Activated naive CD8-positive, alpha-beta T cell treated with anti-CD3 and anti-CD28 coated beads, Interleukin-2, amount 10 ng/mL, durations not matched to agents 7 days and 5 days (primary cell): ENCODE results near the gene PHLDA1. TPM values are rescaled to one million over a fixed set of nuclear protein-coding genes. Genes with fewer than 3 reads are reported as not detected.
"Not testable (repeated sequence)": the region's sequence is repeated elsewhere in the genome, so short reads cannot be mapped to it uniquely, and the experiment has no call there.

Source experiments
- ATAC-seq: fragments of 150-1000 bp; cut with Tn5 transposase; one replicate; pipeline ENCODE4 v1.10.0; 2021; ENCODE audit warnings: low read depth, moderate library complexity
- POLR2A ChIA-PET: fragments of 350-600 bp; sonication (Branson Sonifier 250); formaldehyde crosslinking; loops from one replicate; lab custom pipeline; 2021; ENCODE audit warnings: antibody characterized with exemption; lab: Charles Lee
- DNase-seq: peaks from one replicate; pipeline ENCODE4 v3.0.0; 2021
- H3K27ac Mint-ChIP-seq: one replicate; pipeline ENCODE4 v1.8.0; 2022; ENCODE audit warnings: mild to moderate bottlenecking, mixed read lengths
- H3K27me3 Mint-ChIP-seq: one replicate; pipeline ENCODE4 v1.8.0; 2022; ENCODE audit warnings: mild to moderate bottlenecking, moderate library complexity, mixed read lengths
- H3K36me3 Mint-ChIP-seq: one replicate; pipeline ENCODE4 v1.8.0; 2021; ENCODE audit warnings: mild to moderate bottlenecking, mixed read lengths
- H3K4me1 Mint-ChIP-seq: one replicate; pipeline ENCODE4 v1.8.0; 2021; ENCODE audit warnings: mixed read lengths
- H3K4me3 Mint-ChIP-seq: one replicate; pipeline ENCODE4 v1.8.0; 2022; ENCODE audit warnings: mild to moderate bottlenecking, moderate library complexity, mixed read lengths
- H3K9me3 Mint-ChIP-seq: one replicate; pipeline ENCODE4 v1.8.0; 2021; ENCODE audit warnings: mixed read lengths
- total RNA-seq, 2 experiments: library from RNA; stranded (reverse); gene quantifications; one replicate each; pipeline ENCODE4 v1.2.3, GENCODE V29; 2021

PHLDA1 gene
- total RNA-seq, 2 experiments from 2014 or later, result 5.2 to 5.8 TPM

DNA sequence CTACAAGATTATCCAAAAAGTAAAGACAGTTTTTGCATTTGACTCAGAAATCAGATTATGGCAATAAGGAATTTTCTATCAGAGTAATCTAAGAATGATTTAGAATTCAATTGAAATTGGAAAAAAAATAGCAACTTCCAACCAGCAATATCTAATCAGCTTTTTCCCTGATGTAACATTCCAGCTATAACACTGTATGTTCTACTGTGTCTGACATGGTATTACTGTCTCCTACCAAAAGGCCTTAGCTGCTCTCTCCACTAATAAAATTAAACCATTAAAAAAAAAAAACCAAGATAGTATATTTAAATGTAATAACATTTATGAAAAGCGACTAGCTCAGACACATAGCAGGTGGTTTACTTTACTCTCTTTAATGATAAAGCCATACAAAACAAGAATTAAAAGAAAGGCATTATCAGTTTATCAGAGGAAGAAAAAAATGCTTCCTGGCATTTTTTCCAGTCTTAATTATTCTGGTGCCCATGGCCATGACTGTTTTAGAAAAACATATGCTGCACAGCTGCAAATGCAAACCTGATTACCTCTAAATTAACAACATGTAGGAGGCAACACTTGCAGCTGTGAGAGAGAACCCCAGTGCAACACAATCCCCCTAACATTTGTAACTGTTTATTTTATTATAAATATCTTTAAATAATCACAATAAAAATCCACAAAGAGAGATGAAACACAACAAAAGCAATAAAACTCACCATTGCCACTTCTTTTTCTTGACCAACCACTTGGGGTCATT, 28.8 kb downstream of the PHLDA1 start:
- DNase-seq (no peak), ATAC-seq (no peak)
- Mint-ChIP-seq H3K36me3 (peaks cover 4% of the 10 kb centered on the region), H3K9me3 (peaks cover 7% of the 10 kb centered on the region), H3K27ac (no peak overlapping the region), H3K4me1 (peaks cover 3% of the 10 kb centered on the region), H3K27me3 (peaks cover 4% of the 10 kb centered on the region), H3K4me3 (no peak overlapping the region)
- POLR2A ChIA-PET, result interaction anchor here (1.4 kb wide), 1 partner anchor 9 kb away, joined by 3 read pairs; no protein-coding TSS in a partner anchor

DNA sequence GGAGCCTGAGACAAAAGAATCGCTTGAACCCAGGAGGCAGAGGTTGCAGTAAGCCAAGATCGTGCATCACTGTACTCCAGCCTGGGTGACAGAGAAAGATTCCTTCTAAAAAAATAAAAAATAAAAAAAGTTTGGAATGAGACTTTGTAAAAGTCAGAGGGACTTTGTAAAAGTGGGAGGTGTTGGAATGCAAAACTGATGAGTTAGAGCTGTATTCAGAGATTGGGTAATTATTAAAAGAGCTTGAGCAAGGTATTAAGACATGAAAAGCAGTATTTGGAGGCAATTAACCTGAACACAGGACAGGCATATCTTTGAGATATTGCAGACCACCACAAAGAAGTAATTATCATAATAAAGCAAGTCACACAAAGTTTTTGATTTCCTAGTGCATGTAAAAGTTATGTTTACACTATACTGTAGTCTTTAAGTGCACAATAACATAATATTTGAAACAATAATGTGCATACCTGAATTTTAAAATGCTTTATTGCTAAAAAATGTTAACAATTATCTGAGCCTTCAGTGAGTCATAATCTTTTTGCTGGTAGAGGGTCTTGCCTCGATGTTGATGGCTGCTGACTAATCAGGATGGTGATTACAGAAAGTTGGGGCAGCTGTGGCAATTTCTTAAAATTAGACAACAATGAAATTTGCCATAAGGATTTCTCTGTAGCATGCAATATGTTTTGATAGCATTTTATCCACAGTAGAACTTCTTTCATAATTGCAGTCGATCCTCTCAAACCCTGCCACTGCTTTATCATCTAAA, 33.1 kb downstream of the PHLDA1 start:
- ATAC-seq (no peak), DNase-seq (no peak)
- no peak overlapping the region for H3K27ac Mint-ChIP-seq
- H3K9me3 Mint-ChIP-seq, result no peaks in the 10 kb centered on the region
- H3K36me3 Mint-ChIP-seq, result no peaks in the 10 kb centered on the region
- POLR2A ChIA-PET, result no interaction called here
- no peaks in the 10 kb centered on the region for H3K27me3 Mint-ChIP-seq
- peaks cover 13% of the 10 kb centered on the region for H3K4me1 Mint-ChIP-seq
- no peak overlapping the region for H3K4me3 Mint-ChIP-seq

DNA sequence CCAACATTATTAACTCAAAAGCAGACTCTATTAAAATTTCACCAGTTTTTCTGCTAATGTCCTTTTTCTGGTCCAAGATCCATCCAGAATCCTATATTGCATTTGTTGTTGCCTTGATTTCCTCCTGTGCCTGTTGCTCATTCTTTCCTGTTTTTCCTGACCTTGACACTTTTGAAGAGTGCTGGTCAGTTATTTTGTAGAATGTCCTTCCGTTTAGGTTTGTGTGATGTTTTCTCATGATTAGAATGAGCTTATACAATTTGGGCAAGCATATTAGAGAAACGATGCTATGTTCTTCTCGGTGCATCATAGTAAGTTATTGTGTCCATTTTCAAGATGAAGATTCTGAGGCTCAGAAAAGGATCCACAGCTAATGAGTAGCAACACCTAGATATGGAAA, 33.9 kb downstream of the PHLDA1 start:
- no peak for DNase-seq
- H3K36me3 Mint-ChIP-seq, result no peaks in the 10 kb centered on the region
- H3K4me1 Mint-ChIP-seq, result peaks cover 17% of the 10 kb centered on the region
- no peaks in the 10 kb centered on the region for H3K27me3 Mint-ChIP-seq
- ATAC-seq, result no peak
- POLR2A ChIA-PET, result no interaction called here
- no peak overlapping the region for H3K4me3 Mint-ChIP-seq
- no peak overlapping the region for H3K27ac Mint-ChIP-seq
- no peaks in the 10 kb centered on the region for H3K9me3 Mint-ChIP-seq

DNA sequence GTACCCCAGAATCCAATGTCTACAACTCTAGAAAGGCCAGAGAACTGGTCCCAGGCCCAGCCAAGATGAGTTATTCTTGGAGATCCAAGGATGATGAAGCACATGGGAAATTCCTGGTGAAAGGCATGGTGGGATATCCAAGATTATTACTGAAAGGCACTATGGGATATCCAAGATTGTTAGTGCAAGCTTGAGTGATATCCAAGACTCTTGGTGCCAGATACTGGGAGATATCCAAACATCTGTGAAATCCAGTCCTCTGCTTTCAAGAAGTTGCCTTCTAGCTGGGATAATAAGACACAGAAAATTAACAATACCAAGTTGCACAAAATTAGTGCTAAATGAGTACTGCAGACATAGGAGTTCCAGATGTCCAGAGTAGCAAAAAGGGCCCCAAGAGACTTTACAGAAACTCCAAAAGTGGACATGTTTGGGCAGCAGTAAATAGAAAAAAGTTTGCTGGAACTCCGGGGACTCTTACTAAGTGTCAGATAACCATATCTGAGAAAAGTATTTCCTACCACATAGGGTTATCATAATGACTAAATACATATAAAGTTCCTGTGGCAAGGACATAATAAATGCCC, 34.6 kb downstream of the PHLDA1 start:
- no peak overlapping the region for H3K4me3 Mint-ChIP-seq
- peaks cover 17% of the 10 kb centered on the region for H3K4me1 Mint-ChIP-seq
- DNase-seq, result no peak
- peaks cover under 1% of the 10 kb centered on the region for H3K36me3 Mint-ChIP-seq
- no peaks in the 10 kb centered on the region for H3K9me3 Mint-ChIP-seq
- POLR2A ChIA-PET, result no interaction called here
- no peak for ATAC-seq
- H3K27ac Mint-ChIP-seq, result no peak overlapping the region
- no peaks in the 10 kb centered on the region for H3K27me3 Mint-ChIP-seq

DNA sequence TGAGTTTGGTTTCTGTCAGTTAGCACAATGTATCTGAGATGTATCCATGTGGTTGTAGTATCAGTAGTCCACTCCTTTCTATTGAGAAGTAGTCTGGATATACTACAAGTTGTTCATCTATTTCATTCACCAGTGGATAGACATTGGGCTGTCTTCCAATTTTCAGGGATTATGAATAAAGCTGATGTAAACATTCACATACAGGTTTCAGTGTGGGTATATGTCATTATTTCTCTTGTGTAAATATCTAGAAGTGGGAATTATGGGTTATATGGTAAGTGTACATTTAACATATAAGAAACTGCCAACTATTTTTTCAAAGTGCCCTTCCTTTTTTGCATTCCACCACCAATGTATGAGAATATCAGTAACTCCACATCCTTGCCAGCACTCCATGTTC, 35.9 kb downstream of the PHLDA1 start:
- DNase-seq (no peak), ATAC-seq (no peak)
- Mint-ChIP-seq H3K9me3 (no peaks in the 10 kb centered on the region), H3K27me3 (no peaks in the 10 kb centered on the region), H3K4me3 (no peak overlapping the region), H3K36me3 (peaks cover 2% of the 10 kb centered on the region), H3K27ac (no peak overlapping the region), H3K4me1 (peaks cover 18% of the 10 kb centered on the region)
- POLR2A ChIA-PET, result no interaction called here

DNA sequence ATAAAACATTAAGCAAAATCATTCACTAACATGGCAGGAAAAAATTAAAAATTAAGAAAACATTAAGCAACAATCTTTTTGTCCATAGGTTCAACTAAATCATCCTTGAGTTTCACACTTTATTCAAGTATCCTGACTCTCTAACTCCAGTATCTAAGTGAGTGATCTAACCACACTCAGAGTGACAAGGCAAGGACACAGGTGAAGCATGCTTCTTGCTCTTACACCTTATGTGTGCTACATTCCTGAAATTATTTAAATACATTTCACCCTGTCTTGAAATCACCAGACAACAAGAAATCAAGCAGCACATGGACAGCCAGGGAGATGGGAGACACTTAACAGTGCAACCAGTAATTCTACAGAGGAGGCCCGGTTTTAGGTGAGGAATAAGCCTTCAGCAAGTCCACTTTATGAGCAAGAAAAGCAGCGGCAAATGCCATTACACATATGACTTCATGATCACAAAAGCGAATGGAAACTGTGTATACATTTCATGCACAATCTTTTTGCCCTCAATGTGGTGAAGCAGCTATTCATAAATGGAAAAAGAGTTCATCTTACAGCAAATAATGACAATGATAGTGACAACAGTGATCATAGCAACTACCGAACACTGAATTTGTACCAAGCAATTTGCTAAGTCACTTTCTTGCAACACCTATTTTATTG, 37.4 kb downstream of the PHLDA1 start:
- no peak for DNase-seq
- no peak overlapping the region for H3K27ac Mint-ChIP-seq
- no peak overlapping the region for H3K4me3 Mint-ChIP-seq
- peak; percentile 26 for ATAC-seq
- POLR2A ChIA-PET, result interaction anchor here (0.7 to 1.3 kb wide), 2 partner anchors 10 to 71 kb away, joined by 3 read pairs; no protein-coding TSS in a partner anchor
- peaks cover 8% of the 10 kb centered on the region for H3K9me3 Mint-ChIP-seq
- H3K4me1 Mint-ChIP-seq, result peaks cover 16% of the 10 kb centered on the region
- peaks cover 3% of the 10 kb centered on the region for H3K27me3 Mint-ChIP-seq
- peaks cover 2% of the 10 kb centered on the region for H3K36me3 Mint-ChIP-seq

DNA sequence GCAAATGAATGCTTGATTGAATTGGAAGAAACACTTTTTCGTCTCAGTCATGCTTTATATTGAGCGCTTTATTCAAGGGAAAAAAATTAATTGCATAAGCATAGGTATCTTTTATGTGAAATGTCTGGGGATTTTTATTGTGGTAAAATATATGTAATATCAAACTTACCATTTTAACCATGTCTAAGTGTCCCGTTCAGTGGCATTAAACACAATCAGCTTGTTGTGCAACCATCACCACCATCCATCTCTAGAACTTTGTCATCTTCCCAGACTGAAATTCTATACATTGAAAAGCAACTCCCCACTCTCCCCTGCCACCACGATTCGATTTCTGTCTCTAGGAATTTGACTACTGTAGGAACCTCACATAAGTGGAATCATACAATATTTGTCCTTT, 39.8 kb downstream of the PHLDA1 start:
- Mint-ChIP-seq H3K4me3 (no peak overlapping the region), H3K4me1 (peaks cover 13% of the 10 kb centered on the region), H3K36me3 (peaks cover 11% of the 10 kb centered on the region), H3K27me3 (peaks cover 3% of the 10 kb centered on the region), H3K9me3 (peaks cover 18% of the 10 kb centered on the region), H3K27ac (no peak overlapping the region)
- POLR2A ChIA-PET, result no interaction called here
- ATAC-seq, result no peak
- DNase-seq, result no peak

DNA sequence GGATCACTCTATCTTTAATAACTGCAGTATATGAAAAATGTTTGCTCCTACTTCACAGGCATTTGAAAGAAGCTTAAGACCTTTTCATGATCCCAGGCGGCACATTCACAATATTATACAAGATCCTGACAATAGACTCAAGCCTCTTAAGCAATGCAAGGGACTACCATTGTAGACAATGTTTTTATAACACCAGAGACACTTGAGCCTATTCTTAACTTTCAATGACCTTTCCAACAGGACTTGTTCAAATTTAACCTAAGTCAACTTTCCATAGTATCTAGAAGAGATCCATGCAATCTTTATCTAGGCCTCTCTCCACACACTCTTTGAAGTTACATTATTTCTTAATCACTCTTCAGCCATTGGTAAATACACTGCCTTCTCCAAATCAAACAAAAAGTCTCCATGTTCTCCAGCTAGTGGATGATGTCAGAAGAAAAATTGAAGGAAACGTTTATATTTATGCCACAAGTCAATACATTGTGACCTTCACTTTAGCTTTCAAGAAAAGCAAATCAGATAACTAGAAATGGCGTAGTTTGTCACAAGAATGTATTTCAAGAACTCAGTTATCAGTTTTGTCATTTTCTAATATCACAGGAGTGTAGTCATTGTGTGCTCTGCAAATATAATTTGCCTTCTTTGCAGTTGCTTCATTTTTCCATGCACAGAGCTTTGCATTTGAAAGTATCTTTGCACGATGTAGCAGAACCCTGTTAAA, 41.2 kb downstream of the PHLDA1 start:
- Mint-ChIP-seq H3K4me1 (peaks cover 17% of the 10 kb centered on the region), H3K36me3 (peaks cover 11% of the 10 kb centered on the region), H3K9me3 (peaks cover 18% of the 10 kb centered on the region), H3K4me3 (no peak overlapping the region), H3K27me3 (peaks cover 3% of the 10 kb centered on the region), H3K27ac (no peak overlapping the region)
- ATAC-seq (no peak), DNase-seq (no peak)
- POLR2A ChIA-PET, result interaction anchor here (0.6 kb wide), 1 partner anchor 15 kb away, joined by 4 read pairs; no protein-coding TSS in a partner anchor

DNA sequence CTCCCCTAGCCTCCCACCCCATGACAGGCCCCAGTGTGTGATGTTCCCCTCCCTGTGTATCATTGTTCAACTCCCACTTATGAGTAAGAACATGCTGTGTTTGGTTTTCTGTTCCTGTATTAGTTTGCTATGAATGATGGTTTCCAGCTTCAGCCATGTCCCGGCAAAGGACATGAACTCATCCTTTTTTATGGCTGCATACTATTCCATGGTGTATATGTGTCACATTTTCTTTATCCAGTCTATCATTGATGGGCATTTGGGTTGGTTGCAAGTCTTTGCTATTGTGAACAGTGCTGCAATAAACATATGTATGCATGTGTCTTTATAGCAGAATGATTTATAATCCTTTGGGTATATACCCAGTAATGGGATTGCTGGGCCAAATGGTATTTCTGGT, 43.9 kb downstream of the PHLDA1 start:
- Mint-ChIP-seq H3K36me3 (peaks cover 11% of the 10 kb centered on the region), H3K9me3 (peaks cover 18% of the 10 kb centered on the region), H3K4me1 (peaks cover 23% of the 10 kb centered on the region)
- ATAC-seq, DNase-seq, H3K4me3 Mint-ChIP-seq, POLR2A ChIA-PET, H3K27ac Mint-ChIP-seq, H3K27me3 Mint-ChIP-seq: not testable (repeated sequence)

DNA sequence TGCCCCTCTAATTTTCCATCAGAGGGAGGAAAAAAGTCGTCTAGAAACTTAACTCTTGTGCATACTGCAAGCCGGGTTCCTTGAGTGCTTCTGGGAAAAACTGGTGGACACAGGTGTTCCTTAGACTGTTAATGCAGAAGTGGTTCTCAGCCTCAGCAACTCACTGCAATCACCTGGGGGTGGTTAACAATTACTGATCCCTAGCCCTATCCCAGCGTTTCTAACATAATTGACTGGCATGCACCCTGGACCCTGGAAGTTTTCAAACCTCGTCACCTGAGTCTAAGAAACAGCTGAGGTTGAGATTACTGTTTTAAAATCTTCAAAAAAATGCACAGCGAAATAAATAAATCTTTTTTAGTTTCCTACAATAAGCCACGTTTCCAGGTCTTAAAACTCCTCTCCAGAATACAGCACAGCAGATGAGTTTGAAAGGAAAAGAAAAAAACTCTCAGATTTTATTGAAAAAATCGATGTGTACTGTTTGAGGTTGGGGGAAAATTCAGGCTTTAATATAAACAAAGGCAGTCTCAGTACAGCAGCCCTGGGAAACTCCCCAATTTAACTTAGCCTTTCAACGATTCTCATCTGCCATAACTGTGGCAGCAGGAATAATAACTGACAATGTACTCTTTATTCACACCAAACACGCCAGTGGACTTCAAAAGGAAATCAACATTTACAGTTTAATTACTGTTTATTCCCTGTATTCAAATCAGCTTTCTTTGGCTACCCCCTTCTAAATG, 45.4 kb downstream of the PHLDA1 start:
- Mint-ChIP-seq H3K4me1 (peaks cover 21% of the 10 kb centered on the region), H3K4me3 (no peak overlapping the region), H3K36me3 (peaks cover 8% of the 10 kb centered on the region), H3K9me3 (peaks cover 18% of the 10 kb centered on the region), H3K27me3 (peaks cover 3% of the 10 kb centered on the region), H3K27ac (no peak overlapping the region)
- POLR2A ChIA-PET, result no interaction called here
- DNase-seq (no peak), ATAC-seq (no peak)

DNA sequence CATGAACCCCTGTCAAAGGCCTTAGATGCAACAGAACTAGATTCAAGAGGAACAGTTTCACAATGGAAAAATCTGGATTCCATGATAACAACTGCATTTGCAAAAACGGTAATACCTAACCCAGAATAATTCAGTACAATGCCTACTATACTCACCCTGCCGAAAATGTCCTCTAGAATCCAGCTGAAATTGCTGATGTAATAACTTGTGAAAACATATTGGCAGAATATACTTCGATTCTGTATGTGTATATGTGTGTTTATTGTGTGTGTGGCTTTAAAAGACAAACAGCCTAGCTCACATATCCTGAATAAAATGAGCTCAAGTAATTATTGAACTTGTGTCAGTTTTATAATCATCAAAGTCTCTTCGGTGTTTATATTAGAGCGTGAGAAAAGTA, 46.0 kb downstream of the PHLDA1 start:
- H3K4me3 Mint-ChIP-seq, result no peak overlapping the region
- no peak for DNase-seq
- H3K36me3 Mint-ChIP-seq, result peaks cover 8% of the 10 kb centered on the region
- POLR2A ChIA-PET, result no interaction called here
- H3K27ac Mint-ChIP-seq, result no peak overlapping the region
- H3K9me3 Mint-ChIP-seq, result peaks cover 18% of the 10 kb centered on the region
- no peak for ATAC-seq
- H3K27me3 Mint-ChIP-seq, result peaks cover 2% of the 10 kb centered on the region
- peaks cover 25% of the 10 kb centered on the region for H3K4me1 Mint-ChIP-seq

DNA sequence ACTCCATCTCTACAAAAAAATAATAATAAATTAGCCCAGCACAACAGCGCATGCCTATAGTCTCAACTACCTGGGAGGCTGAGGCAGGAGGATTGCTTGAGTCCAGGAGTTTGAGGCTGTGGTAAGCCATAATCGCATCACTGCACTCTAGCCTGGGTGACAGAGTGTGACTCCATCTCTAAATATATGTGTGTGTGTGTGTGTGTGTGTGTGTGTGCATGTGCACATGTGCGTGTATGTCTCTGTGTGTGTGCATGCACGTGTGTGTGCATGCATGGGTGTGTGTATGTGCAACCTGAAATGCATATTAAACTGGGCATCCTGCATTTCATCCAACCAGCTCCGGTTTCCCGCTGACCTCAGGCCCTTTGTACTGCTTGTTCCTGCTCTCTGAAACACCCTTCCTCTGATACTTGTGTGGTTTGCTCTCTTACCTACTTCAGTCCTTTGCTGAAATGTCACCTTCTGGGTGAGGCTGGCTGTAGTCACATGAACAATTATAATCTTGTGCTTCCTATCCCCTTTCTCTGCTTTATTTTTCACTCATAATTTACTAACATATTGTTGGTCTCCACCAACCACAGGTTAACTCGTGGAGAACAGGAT, 46.9 kb downstream of the PHLDA1 start:
- peaks cover 10% of the 10 kb centered on the region for H3K9me3 Mint-ChIP-seq
- POLR2A ChIA-PET, result no interaction called here
- peak overlapping the region; percentile 3 for H3K4me3 Mint-ChIP-seq
- ATAC-seq (peak; percentile 71), DNase-seq (no peak)
- H3K27ac Mint-ChIP-seq, result no peak overlapping the region
- H3K27me3 Mint-ChIP-seq, result no peaks in the 10 kb centered on the region
- H3K4me1 Mint-ChIP-seq, result peaks cover 29% of the 10 kb centered on the region
- peaks cover 8% of the 10 kb centered on the region for H3K36me3 Mint-ChIP-seq
